ENCODE measurements around the gene NFKB1.
"Not testable (repeated sequence)": the region's sequence is repeated elsewhere in the genome, so short reads cannot be mapped to it uniquely, and the experiment has no call there.

Gene NFKB1

GRCh38 chr4:102564399-102565059 lies 63.4 kb downstream of the NFKB1 start:
- DNase-seq (ENCODE audit: low read depth) = peak; percentile 69

GRCh38 chr4:102565696-102566095 lies 64.5 kb downstream of the NFKB1 start:
- no peak for DNase-seq (ENCODE audit: low read depth)

- DNase-seq (ENCODE audit: low read depth) = no peak
Observed at GRCh38 chr4:102566426-102566825, 65.3 kb downstream of the NFKB1 start.

GRCh38 chr4:102567427-102567826 lies 66.3 kb downstream of the NFKB1 start:
- DNase-seq (ENCODE audit: low read depth) = no peak

GRCh38 chr4:102569200-102569599 lies 68.0 kb downstream of the NFKB1 start:
- peak; percentile 75 for DNase-seq (ENCODE audit: low read depth)

- not testable (repeated sequence) for DNase-seq (ENCODE audit: low read depth)
Observed at GRCh38 chr4:102570211-102570610, 69.1 kb downstream of the NFKB1 start.

GRCh38 chr4:102572452-102572851 lies 71.3 kb downstream of the NFKB1 start:
- DNase-seq (ENCODE audit: low read depth) = no peak

GRCh38 chr4:102574317-102574716 lies 73.2 kb downstream of the NFKB1 start:
- peak; percentile 82 for DNase-seq (ENCODE audit: low read depth)

GRCh38 chr4:102575369-102576129 lies 74.4 kb downstream of the NFKB1 start:
- peak; percentile 79 for DNase-seq (ENCODE audit: low read depth)

GRCh38 chr4:102578270-102578669 lies 77.1 kb downstream of the NFKB1 start:
- no peak for DNase-seq (ENCODE audit: low read depth)

GRCh38 chr4:102578819-102579218 lies 77.7 kb downstream of the NFKB1 start:
- no peak for DNase-seq (ENCODE audit: low read depth)

GRCh38 chr4:102579794-102580462 lies 78.8 kb downstream of the NFKB1 start:
- no peak for DNase-seq (ENCODE audit: low read depth)

GRCh38 chr4:102580463-102580842 lies 79.3 kb downstream of the NFKB1 start:
- no peak for DNase-seq (ENCODE audit: low read depth)

GRCh38 chr4:102584091-102584490 lies 82.9 kb downstream of the NFKB1 start:
- DNase-seq (ENCODE audit: low read depth) = no peak

GRCh38 chr4:102585329-102585728 lies 84.2 kb downstream of the NFKB1 start:
- DNase-seq (ENCODE audit: low read depth) = no peak

GRCh38 chr4:102586002-102586643 lies 85.0 kb downstream of the NFKB1 start:
- DNase-seq (ENCODE audit: low read depth) = no peak

- no peak for DNase-seq (ENCODE audit: low read depth)
Observed at GRCh38 chr4:102586644-102587021, 85.5 kb downstream of the NFKB1 start.

- no peak for DNase-seq (ENCODE audit: low read depth)
Observed at GRCh38 chr4:102589743-102590142, 88.6 kb downstream of the NFKB1 start.

GRCh38 chr4:102592256-102592655 lies 91.1 kb downstream of the NFKB1 start:
- DNase-seq (ENCODE audit: low read depth) = no peak

- no peak for DNase-seq (ENCODE audit: low read depth)
Observed at GRCh38 chr4:102593147-102593546, 92.0 kb downstream of the NFKB1 start.

GRCh38 chr4:102594000-102594399 lies 92.8 kb downstream of the NFKB1 start:
- no peak for DNase-seq (ENCODE audit: low read depth)

- no peak for DNase-seq (ENCODE audit: low read depth)
Observed at GRCh38 chr4:102596532-102596931, 95.4 kb downstream of the NFKB1 start.
